ENCODE measurements around the gene SYNE1. TPM values are rescaled to one million over a fixed set of nuclear protein-coding genes. Genes with fewer than 3 reads are reported as not detected.

The SYNE1 gene
- total and polyA plus RNA-seq, 7 donors, result 6.0 to 74.6 (median 16.5) TPM

- Histone ChIP-seq H3K9me3 (peaks cover 11% of the 10 kb centered on the region), H3K27me3 (ENCODE audit: insufficient read depth in 3 of 3, low read length in 2 of 3) (no peaks in the 10 kb centered on the region), H3K4me3 (no peak overlapping the region), H3K36me3 (ENCODE audit: insufficient read depth in 1 of 2, low read depth in 1 of 2) (peaks cover 8 to 78% of the 10 kb centered on the region in 2 donors), H3K27ac (no peak overlapping the region), H3K4me1 (no peaks in the 10 kb centered on the region)
- DNase-seq (no peak), ATAC-seq (no peak)
- TF ChIP-seq CTCF (IDR thresholded peaks at IDR 0.05), result no peak
- intact Hi-C loops (cut with DNase I), result no loop called here
- 94 to 100% (median 97%) methylated on average over 2 of the region's 2 CpGs for WGBS, 3 donors
These were observed 411.0 kb downstream of the SYNE1 start for GRCh38 chr6:152226119-152226518.

GRCh38 chr6:152225241-152225934 lies 411.8 kb downstream of the SYNE1 start:
- intact Hi-C loops (cut with DNase I), result no loop called here
- ATAC-seq (peak in 3 of 4 donors; percentile 69 to 84 (median 72)), DNase-seq (peak in 1 of 2 donors; percentile 24)
- Histone ChIP-seq H3K27ac (peak overlapping the region; percentile 1), H3K4me3 (no peak overlapping the region), H3K27me3 (ENCODE audit: insufficient read depth in 3 of 3, low read length in 2 of 3) (no peaks in the 10 kb centered on the region), H3K4me1 (no peaks in the 10 kb centered on the region), H3K9me3 (peaks cover 11% of the 10 kb centered on the region), H3K36me3 (ENCODE audit: insufficient read depth in 1 of 2, low read depth in 1 of 2) (peaks cover 11 to 78% of the 10 kb centered on the region in 2 donors)
- no peak for TF ChIP-seq CTCF (IDR thresholded peaks at IDR 0.05)
- 49 to 72% (median 60%) methylated on average over 7 of the region's 7 CpGs for WGBS, 3 donors

GRCh38 chr6:152223636-152224035 lies 413.5 kb downstream of the SYNE1 start:
- intact Hi-C loops (cut with DNase I), result no loop called here
- Histone ChIP-seq H3K4me3 (no peak overlapping the region), H3K27me3 (ENCODE audit: insufficient read depth in 3 of 3, low read length in 2 of 3) (no peaks in the 10 kb centered on the region), H3K4me1 (no peaks in the 10 kb centered on the region), H3K27ac (no peak overlapping the region), H3K9me3 (peaks cover 11% of the 10 kb centered on the region), H3K36me3 (ENCODE audit: insufficient read depth in 1 of 2, low read depth in 1 of 2) (peaks cover 13 to 78% of the 10 kb centered on the region in 2 donors)
- TF ChIP-seq CTCF (IDR thresholded peaks at IDR 0.05), result no peak
- DNase-seq (no peak), ATAC-seq (no peak)
- WGBS, 3 donors, result 72 to 77% (median 76%) methylated on average over 3 of the region's 3 CpGs

GRCh38 chr6:152221806-152222628 lies 415.1 kb downstream of the SYNE1 start:
- WGBS, 3 donors, result 90 to 98% (median 91%) methylated on average over 4 of the region's 4 CpGs
- ATAC-seq (no peak), DNase-seq (no peak)
- Histone ChIP-seq H3K4me1 (no peaks in the 10 kb centered on the region), H3K27me3 (ENCODE audit: insufficient read depth in 3 of 3, low read length in 2 of 3) (no peaks in the 10 kb centered on the region), H3K27ac (no peak overlapping the region), H3K36me3 (ENCODE audit: insufficient read depth in 1 of 2, low read depth in 1 of 2) (peaks cover 14 to 88% of the 10 kb centered on the region in 2 donors), H3K9me3 (peaks cover 11% of the 10 kb centered on the region), H3K4me3 (no peak overlapping the region)
- intact Hi-C loops (cut with DNase I), result no loop called here
- no peak for TF ChIP-seq CTCF (IDR thresholded peaks at IDR 0.05)
